Adrenal gland (tissue), 5 donors: ENCODE results near the gene SBF2.

Experiments used
- CTCF ChIP-seq, 6 experiments: fragments of 450-650 bp in 4 of 6; fragments of 200-600 bp in 2 of 6; sonication (generic) in 1 of 6; IDR thresholded peaks; 1 replicate in 5 of 6; 2 replicates in 1 of 6; pipeline versions ENCODE4 v1.5.1 to v1.8.0; 2016 to 2021; ENCODE audit warnings: antibody characterized with exemption in 6 of 6, mild to moderate bottlenecking in 2 of 6, moderate library complexity in 1 of 6
- POLR2A ChIP-seq, 2 donors: fragments of 450-650 bp; IDR thresholded peaks; one replicate each; pipeline ENCODE4 v1.6.1; 2017; ENCODE audit warnings: antibody characterized with exemption in 2 of 2, mild to moderate bottlenecking in 2 of 2, moderate library complexity in 1 of 2
- donor health status: DM: no; HTN: no; CAD: no.

- TF ChIP-seq CTCF (IDR thresholded peaks at IDR 0.05), result no peak
- TF ChIP-seq POLR2A (IDR thresholded peaks at IDR 0.05), result no peak
These were observed 519.9 kb downstream of the SBF2 start for GRCh38 chr11:9774109-9774508.
